ENCODE measurements around the gene GUF1. TPM values are rescaled to one million over a fixed set of nuclear protein-coding genes. Genes with fewer than 3 reads are reported as not detected.

The GUF1 gene
- total and polyA plus RNA-seq, 2 experiments from 2014 or later: 15.4 to 39.9 TPM

- no peak for TF ChIP-seq ZNF462 (CRISPR knock-in tag; IDR thresholded peaks at IDR 0.05)
- TF ChIP-seq EZH2 (IDR thresholded peaks at IDR 0.05; ENCODE audit: low read depth, unreplicated experiment): no peak
- TF ChIP-seq STAT1 (IDR thresholded peaks at IDR 0.05; ENCODE audit: unreplicated experiment): no peak
- no peak for TF ChIP-seq ZNF114 (CRISPR knock-in tag; IDR thresholded peaks at IDR 0.05)
- TF ChIP-seq CTCF (conservative IDR thresholded peaks at IDR 0.05; ENCODE audit: low read depth in 2 of 2): no peak
- TF ChIP-seq CREB1 (CRISPR knock-in tag; IDR thresholded peaks at IDR 0.05; ENCODE audit: low read depth): no peak
- no peak for TF ChIP-seq REST (IDR thresholded peaks at IDR 0.05; ENCODE audit: unreplicated experiment)
Observed at GRCh38 chr4:44713125-44713524, 34.9 kb downstream of the GUF1 start (continued).
